MCF 10A (cell line): ENCODE results near the gene RP2. TPM values are rescaled to one million over a fixed set of nuclear protein-coding genes. Genes with fewer than 3 reads are reported as not detected.

Experiments
- Bru-seq: library from RNA; stranded (reverse); fragments of 400-500 nt; gene quantifications from one replicate; lab custom pipeline; 2021; lab: Mats Ljungman, UMichigan
- BruChase-seq, 2 experiments: library from RNA; stranded (reverse); fragments of 400-500 nt; gene quantifications; one replicate each; lab custom pipeline; 2021; lab: Mats Ljungman, UMichigan
- BruUV-seq: library from RNA; stranded (reverse); fragments of 400-500 nt; replicated peaks from 2 replicates; lab custom pipeline; 2021; lab: Mats Ljungman, UMichigan
- CTCF ChIA-PET: fragments of 300-600 bp; sonication (Branson Sonifier 250); formaldehyde crosslinking; extraction: SDS; loops from one replicate; lab custom pipeline; 2021; ENCODE audit warnings: antibody characterized with exemption, inconsistent platforms; lab: Yijun Ruan, JAX
- POLR2A ChIA-PET: fragments of 300-600, 350-650 bp; sonication (Branson Sonifier 250); formaldehyde crosslinking; extraction: SDS; loops from one replicate; lab custom pipeline; 2020; ENCODE audit warnings: antibody characterized with exemption, inconsistent platforms; lab: Yijun Ruan, JAX
- DNase-seq: peaks from one replicate; pipeline ENCODE4 v3.0.0-alpha.2; 2018; ENCODE audit not compliant: unreplicated experiment
- H3K27ac Mint-ChIP-seq: one replicate; pipeline ENCODE4 v1.8.0; 2022; ENCODE audit warnings: mild to moderate bottlenecking, low read depth, mixed read lengths; ENCODE audit not compliant: unreplicated experiment
- H3K27me3 Mint-ChIP-seq: one replicate; pipeline ENCODE4 v1.8.0; 2022; ENCODE audit warnings: mixed read lengths; ENCODE audit not compliant: insufficient read depth, unreplicated experiment
- H3K36me3 Mint-ChIP-seq: one replicate; pipeline ENCODE4 v1.8.0; 2022; ENCODE audit warnings: mild to moderate bottlenecking, moderate library complexity, mixed read lengths; ENCODE audit not compliant: insufficient read depth, unreplicated experiment
- H3K4me1 Mint-ChIP-seq: one replicate; pipeline ENCODE4 v1.8.0; 2022; ENCODE audit warnings: mixed read lengths; ENCODE audit not compliant: insufficient read depth, unreplicated experiment
- H3K4me3 Mint-ChIP-seq: one replicate; pipeline ENCODE4 v1.8.0; 2022; ENCODE audit warnings: mild to moderate bottlenecking, moderate library complexity, mixed read lengths; ENCODE audit not compliant: unreplicated experiment
- H3K9me3 Mint-ChIP-seq: one replicate; pipeline ENCODE4 v1.8.0; 2022; ENCODE audit warnings: mixed read lengths; ENCODE audit not compliant: unreplicated experiment
- intact Hi-C: fragments of 100-400 bp; cut with micrococcal nuclease; formaldehyde crosslinking; loops from 2 replicates; pipeline ENCODE4 v1.14.1; 2022
- long read RNA-seq: library from polyadenylated mRNA; stranded (forward); transcript quantifications from one replicate; pipeline ENCODE4 v2.0.0, GENCODE V29; 2022
- total RNA-seq: library from RNA; stranded (reverse); gene quantifications from 2 replicates; pipeline ENCODE4 v1.2.3, GENCODE V29; 2022
- TF ChIP-seq, protein P1 (sequence below): fragments of 200-600 bp; IDR thresholded peaks from one replicate; pipeline ENCODE4 v1.8.0; 2022; ENCODE audit warnings: antibody characterized with exemption, mild to moderate bottlenecking; ENCODE audit not compliant: unreplicated experiment

The RP2 gene
- 5.4 and 8.0 TPM in 2 replicates for total RNA-seq
- percentile 58 among the genes with signal in this experiment for Bru-seq, nascent RNA
- BruChase-seq, experiment 1, labeled RNA remaining after a 6-hour chase, result percentile 73 among the genes with signal in this experiment
- BruChase-seq, experiment 2, labeled RNA remaining after a 2-hour chase, result percentile 63 among the genes with signal in this experiment
- long read RNA-seq, transcript RP2-201 (5 exons, 3,803 nt), result major isoform, 43 of 43 reads
- long read RNA-seq, partial matches to known transcripts, result 0 of 43 reads
- long read RNA-seq, other reads (novel, unspliced or antisense), result 0 of 43 reads

DNA sequence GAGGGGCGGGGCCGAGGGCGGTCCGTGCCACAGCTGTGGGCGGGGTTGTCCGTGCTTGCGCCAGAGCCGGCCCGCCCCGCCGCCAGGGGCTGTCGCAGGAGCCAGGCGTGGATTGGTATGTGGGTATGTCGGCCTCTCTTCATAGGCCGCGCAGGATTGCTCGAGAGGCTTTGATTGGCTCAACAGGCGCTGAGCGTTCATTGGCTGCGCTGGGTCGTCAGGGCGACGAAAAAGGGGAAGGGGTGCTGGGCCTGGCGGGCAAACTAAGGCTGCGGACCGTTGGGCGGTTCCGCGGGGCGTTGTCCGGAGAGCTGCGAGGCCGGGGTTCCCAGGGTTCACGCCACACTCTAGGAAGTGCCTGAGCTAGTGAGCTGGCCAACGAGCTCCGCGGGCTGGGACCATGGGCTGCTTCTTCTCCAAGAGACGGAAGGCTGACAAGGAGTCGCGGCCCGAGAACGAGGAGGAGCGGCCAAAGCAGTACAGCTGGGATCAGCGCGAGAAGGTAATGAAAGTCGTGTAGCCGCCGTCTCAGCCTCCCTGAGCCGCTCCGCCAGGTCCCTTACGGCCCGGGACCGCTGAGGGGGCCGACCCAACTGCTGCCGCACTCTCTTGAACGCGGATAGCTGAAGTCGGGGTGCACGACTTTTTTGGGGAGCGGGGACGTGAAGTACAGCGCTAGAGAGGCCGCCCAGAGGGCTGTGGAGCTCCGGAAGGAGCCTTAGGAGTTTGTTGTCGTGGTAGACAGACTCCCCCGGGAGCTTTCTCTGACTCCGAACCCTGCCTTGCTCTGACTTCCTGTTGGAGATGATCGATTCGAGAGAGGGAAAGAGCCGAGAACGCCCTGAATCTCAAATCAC lies at the start of gene RP2:
Gene RP2, plus strand, starts transcription at position 343 of the 857 bp plus-strand sequence. Its CDS starts 58 bp downstream, at position 401.
- peaks cover 16% of the 10 kb centered on the region for H3K27me3 Mint-ChIP-seq
- POLR2A ChIA-PET, result interaction anchor here (0.6 to 1.9 kb wide), 11 partner anchors 9 to 156 kb away, joined by 3 to 10 read pairs (median 3); partner anchors contain the start of gene SLC9A7
- no peaks in the 10 kb centered on the region for H3K9me3 Mint-ChIP-seq
- no peaks in the 10 kb centered on the region for H3K36me3 Mint-ChIP-seq
- CTCF ChIA-PET, result interaction anchor here (0.6 to 0.7 kb wide), 2 partner anchors 29 to 55 kb away, joined by 3 read pairs; no protein-coding TSS in a partner anchor
- BruUV-seq, result no TSS peak
- intact Hi-C loops, result no loop called here
- TF ChIP-seq, protein P1, sequence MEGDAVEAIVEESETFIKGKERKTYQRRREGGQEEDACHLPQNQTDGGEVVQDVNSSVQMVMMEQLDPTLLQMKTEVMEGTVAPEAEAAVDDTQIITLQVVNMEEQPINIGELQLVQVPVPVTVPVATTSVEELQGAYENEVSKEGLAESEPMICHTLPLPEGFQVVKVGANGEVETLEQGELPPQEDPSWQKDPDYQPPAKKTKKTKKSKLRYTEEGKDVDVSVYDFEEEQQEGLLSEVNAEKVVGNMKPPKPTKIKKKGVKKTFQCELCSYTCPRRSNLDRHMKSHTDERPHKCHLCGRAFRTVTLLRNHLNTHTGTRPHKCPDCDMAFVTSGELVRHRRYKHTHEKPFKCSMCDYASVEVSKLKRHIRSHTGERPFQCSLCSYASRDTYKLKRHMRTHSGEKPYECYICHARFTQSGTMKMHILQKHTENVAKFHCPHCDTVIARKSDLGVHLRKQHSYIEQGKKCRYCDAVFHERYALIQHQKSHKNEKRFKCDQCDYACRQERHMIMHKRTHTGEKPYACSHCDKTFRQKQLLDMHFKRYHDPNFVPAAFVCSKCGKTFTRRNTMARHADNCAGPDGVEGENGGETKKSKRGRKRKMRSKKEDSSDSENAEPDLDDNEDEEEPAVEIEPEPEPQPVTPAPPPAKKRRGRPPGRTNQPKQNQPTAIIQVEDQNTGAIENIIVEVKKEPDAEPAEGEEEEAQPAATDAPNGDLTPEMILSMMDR, result no peak
- peaks cover 6% of the 10 kb centered on the region for H3K4me1 Mint-ChIP-seq
- peak within 1 kb of the TSS; percentile 90 for H3K27ac Mint-ChIP-seq
- peak; percentile 91 for DNase-seq
- H3K4me3 Mint-ChIP-seq, result peak within 1 kb of the TSS; percentile 92

- H3K27me3 Mint-ChIP-seq, result peaks cover 11% of the 10 kb centered on the region
- no peaks in the 10 kb centered on the region for H3K4me1 Mint-ChIP-seq
- no peak overlapping the region for H3K27ac Mint-ChIP-seq
- intact Hi-C loops, result no loop called here
- no peak overlapping the region for H3K4me3 Mint-ChIP-seq
- no peak for DNase-seq
- CTCF ChIA-PET, result interaction anchor here (0.7 kb wide), 1 partner anchor 32 kb away, joined by 3 read pairs; no protein-coding TSS in a partner anchor
- H3K36me3 Mint-ChIP-seq, result no peaks in the 10 kb centered on the region
- TF ChIP-seq, protein P1, result no peak
- BruUV-seq, result no TSS peak
- H3K9me3 Mint-ChIP-seq, result no peaks in the 10 kb centered on the region
- POLR2A ChIA-PET, result interaction anchor here (0.5 to 1.0 kb wide), 2 partner anchors 12 to 191 kb away, joined by 3 to 6 read pairs; no protein-coding TSS in a partner anchor
Observed at GRCh38 chrX:46788902-46789301, 47.9 kb upstream of the RP2 start.

GRCh38 chrX:46791927-46792809 lies 44.7 kb upstream of the RP2 start:
- Mint-ChIP-seq H3K9me3 (no peaks in the 10 kb centered on the region), H3K27me3 (peaks cover 13% of the 10 kb centered on the region), H3K4me3 (peak overlapping the region; percentile 47), H3K27ac (peak overlapping the region; percentile 76), H3K4me1 (no peaks in the 10 kb centered on the region), H3K36me3 (no peaks in the 10 kb centered on the region)
- intact Hi-C loops, result loop anchor here (1.0 to 2.0 kb wide), 2 partner anchors 21 to 33 kb away; partner anchors contain the start of gene SLC9A7
- ChIA-PET POLR2A (interaction anchor here (0.6 to 2.7 kb wide), 8 partner anchors 14 to 216 kb away, joined by 3 to 21 read pairs (median 4); partner anchors contain the start of genes RP2 and SLC9A7), CTCF (interaction anchor here (0.8 to 2.5 kb wide), 3 partner anchors 10 to 34 kb away, joined by 3 to 17 read pairs (median 4); partner anchors contain the start of gene SLC9A7)
- TF ChIP-seq, protein P1, result no peak
- BruUV-seq, result no TSS peak
- DNase-seq, result peak; percentile 92
